ENCODE data around the gene SEMA3B.
A peak's percentile ranks its signal among the peaks of the same experiment; 100 is the strongest.
"Not testable (repeated sequence)": the region's sequence is repeated elsewhere in the genome, so short reads cannot be mapped to it uniquely, and the experiment has no call there.

SEMA3B gene

DNA sequence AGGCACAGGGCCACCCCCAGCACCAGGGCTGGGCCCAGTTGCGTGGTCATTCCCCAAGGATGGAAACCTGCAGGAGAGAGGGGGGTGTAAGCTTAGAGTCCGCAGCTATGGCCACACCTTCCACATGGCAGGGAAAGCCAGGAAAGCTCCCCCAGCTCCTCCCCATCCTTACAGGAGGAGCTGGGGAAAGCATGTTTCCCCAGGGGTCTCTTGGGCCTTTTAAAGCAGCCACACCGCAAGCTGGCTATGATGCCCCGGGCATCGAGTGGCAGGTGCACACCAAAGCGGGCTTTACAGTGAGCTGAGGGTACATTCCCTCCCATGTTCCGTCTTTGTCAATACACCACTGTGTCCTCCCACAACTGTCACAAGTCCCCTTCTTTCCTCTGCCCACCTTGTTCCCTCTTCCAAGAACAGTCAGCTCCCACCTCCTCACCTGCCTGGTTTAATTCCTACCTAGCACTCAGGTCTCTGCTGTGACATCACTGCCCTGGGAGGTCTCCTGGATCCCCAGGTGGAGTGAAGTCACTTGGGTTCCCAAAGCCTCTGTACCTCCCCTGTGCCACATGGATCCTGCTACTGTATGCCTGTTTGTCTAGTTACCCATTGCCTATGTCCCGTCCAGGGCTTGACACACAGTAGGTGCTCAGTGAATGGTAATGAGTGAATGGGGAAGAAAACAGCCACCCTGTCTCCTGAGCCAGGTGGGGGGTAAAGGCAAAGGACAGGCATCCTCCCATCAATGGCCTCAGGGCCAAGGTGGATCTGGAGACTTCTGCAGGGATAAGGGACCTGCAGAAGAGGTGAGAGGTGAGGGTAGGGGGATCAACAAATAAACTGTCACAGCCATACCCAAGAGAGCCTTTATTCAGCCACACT lies 26.8 kb downstream of the SEMA3B start:
- DNase-seq, result no peak

DNA sequence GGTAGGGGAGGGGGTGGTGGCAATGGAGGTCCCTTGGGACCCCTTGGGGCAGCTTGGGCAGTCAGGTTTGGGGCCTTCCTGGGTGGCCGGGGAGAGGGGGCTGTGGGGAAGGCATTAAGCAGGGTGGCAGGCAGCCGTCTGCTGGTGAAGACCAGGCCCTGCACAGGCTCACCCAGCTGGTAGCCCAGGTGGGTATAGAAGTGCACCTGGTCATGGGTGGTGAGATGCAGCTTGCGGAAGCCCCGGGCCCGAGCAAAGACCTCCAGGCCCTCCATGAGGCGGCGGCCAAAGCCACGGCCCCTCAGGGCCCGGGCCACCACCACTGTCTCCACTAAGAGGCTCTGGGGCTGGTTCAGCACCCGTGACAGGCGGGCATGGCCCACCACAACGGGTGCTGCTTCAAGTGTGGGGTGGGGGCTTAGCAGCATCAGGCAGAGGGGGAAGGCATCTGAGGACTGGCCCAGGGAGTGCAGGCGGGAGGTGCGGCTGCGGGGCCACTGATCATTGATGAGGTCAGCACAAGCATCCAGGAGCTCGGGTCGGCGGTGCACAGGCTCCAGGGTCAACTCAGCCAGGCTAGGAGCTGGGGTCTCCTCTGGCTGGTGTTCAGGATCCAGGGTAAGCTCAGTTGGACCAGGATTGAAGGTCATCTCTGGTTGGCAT lies 27.9 kb downstream of the SEMA3B start:
- no peak for DNase-seq

DNA sequence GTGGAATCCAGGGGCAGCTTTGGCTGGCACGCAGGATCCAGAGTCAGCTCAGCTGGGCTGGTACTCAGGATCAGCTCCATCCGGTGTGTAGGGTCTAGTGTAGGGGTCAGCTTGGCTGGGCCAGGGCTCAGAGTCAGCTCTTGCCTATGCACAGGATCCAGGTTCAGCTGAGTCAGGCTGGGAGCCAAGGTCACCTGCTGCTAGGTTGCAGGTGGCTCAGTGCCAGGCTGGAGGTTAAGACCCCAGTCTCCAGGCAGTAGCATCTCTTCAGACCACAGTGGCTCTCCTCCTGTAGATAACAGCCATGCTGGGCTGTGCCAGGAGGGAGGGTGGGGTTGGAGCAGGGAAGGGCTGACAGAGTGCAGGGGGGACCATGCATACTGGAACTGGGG lies 28.4 kb downstream of the SEMA3B start:
- no peak for DNase-seq

GRCh38 chr3:50297896-50298725 lies 29.2 kb downstream of the SEMA3B start:
- no peak for DNase-seq

DNA sequence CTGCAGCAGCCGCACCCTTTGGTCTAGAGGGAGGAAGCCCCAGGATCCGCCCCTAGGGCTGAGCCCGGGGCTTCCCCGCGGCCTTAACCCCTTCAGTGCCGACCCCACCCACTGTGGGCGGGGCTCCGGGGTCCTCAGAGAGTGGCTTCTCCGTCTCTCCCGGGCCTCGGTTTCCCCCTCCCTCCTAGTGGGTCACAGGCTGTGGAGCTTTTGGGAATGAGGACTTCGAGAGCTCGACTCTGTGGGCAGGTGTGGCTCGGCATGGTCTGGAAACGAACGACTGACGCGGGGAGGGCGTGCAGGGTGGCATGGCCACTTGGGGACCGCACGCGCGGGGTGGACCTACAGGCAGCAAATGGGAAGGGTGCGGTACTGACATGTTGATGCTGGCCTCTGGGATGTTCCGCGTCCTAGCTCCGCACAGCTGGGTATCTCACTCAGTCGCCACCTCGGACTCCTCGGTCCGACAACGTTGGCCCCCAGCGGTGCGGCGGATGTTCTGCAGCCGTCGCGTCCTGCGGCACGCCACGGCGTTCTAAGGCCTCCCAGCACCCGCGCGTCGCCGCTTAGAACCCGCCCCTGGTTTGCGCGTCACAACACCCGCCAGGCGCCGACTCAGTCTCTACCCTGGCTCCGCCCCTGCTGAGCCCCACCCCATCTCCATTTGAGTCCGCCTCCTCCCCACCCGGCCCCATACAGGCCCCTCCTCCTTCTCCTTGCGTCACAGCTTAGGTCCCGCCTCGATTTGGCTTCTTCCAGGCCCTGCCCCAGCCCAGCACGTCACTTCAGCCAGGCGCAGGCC lies 30.1 kb downstream of the SEMA3B start, which contains the start of the genes HYAL3 and NAA80:
HYAL3 (minus strand) TSS at position 570 of the 802 bp plus-strand sequence. CDS start 3,803 bp downstream, outside the sequence.
NAA80 (minus strand) TSS at position 570 of the 802 bp plus-strand sequence. CDS start 1,942 bp downstream, outside the sequence.
- DNase-seq, result peak; percentile 95 to 96

DNA sequence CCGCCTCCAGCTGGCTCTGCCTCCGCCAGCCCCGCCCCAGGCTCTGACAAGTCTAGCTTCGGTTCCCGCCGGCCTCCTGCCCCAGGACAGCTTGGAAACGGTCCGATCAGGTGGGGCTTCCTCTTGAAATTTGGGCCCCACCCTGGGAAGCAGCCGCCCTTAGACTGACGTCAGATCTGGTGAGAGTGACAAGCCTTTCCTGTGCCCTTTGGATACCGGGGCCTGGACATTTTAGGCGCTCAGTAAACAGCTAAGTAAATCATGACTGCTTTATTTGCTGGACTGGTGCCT lies 30.6 kb downstream of the SEMA3B start:
- DNase-seq, result no peak

DNA sequence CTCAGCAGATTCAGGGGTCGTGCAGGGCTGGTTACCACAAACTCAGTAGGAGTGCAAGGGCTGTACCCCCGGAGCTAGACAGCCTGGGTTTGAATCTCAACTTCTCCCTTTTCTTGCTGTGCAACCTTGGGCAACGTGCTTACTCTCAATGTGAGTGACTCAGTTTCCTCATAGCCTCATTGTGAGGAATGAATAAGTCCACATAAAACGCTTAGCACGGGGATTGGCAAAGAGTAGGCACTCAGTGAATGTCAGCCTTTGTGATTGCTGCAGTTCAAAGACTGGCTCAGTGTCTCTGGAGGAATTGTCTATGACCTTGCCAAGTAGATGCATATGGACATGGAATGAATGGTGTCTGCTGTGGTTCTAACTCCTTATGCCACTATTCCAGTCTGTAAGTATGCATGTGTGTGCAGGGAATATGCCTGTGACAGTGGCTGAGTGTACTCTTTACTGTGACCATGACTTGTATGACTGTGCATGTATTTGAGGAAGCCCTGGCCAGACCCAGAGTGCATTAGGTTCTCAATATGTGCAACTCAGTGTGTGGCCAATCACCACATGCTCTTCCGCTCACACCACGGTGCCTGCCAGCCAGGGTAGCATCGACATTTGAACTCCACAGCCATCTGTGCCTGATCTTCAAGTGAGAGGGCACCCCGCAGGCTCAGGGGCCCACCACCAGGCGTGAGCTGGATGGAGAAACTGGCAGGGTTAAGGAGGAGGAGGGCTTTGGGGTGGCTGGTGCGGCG lies 31.2 kb downstream of the SEMA3B start:
- DNase-seq, result peak in 1 of 2 experiments; percentile 7

- DNase-seq, result no peak
These were observed 31.8 kb downstream of the SEMA3B start for GRCh38 chr3:50300681-50301254.

- no peak for DNase-seq
These were observed 33.4 kb downstream of the SEMA3B start for GRCh38 chr3:50302095-50303012.

DNA sequence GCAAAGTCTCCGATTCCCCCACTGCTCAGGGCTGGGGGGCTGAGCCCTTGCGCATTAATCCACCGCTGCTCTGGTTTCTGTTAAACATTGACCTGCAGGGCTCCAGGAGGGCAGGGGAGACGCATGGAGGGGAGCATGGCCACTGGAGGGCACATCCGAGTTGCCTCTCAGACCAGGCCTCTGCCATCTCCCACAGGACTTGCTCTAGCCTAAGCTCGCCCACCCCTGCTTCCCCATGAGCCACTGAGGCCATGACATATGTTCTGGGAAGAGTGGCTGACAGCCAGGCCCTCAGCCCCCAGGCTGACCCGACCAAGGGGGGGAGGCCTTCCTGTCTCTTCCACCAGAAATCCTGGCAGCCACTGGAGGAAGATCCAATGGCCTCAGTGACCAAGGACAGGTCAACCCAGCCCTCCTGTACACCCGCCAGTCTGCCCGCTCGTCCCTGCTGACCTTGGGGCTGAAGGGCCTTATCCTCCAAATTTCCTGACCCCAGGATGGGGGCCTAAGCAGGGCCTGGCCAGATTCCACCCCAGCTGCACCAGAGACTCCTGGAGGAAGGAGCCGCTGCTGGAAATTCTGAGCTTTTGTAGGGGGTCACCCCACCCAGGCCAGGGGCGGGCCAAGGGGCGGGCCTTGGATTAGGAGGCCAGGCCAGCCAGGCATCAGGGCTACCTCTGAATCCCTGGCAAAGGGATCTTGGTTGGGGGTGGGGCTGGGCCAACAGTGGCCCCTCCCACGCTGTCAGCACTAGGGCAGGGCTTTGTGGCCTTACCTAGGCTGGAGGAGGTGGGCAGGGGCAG lies 34.3 kb downstream of the SEMA3B start, which contains the start of gene HYAL1:
HYAL1 (minus strand) TSS at position 562 of the 803 bp plus-strand sequence. CDS start 618 bp downstream, outside the sequence.
- no peak for DNase-seq

GRCh38 chr3:50304601-50305000 lies 35.7 kb downstream of the SEMA3B start:
- DNase-seq, result no peak

- not testable (repeated sequence) for DNase-seq
These were observed 43.1 kb downstream of the SEMA3B start for GRCh38 chr3:50312041-50312440.

DNA sequence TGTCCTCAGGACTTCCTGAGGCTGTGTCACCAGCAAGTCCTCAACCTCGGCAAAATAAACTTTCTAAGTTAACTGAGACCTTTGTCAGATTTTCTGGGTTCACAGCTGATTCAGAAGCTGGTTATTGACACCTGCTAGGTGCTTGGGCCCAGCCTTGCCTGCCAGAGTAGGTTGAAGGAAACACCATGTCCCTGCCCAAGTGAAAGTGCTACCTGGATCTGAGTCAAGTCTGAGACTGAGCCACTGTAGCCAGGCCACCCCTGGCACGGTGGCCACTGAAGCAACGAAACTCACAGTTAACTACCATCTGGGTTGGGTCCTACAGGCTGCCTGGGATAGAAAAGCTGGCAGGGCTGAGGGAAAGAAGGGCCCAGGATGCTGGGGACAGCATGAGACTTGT lies 45.4 kb downstream of the SEMA3B start:
- DNase-seq, result no peak

DNA sequence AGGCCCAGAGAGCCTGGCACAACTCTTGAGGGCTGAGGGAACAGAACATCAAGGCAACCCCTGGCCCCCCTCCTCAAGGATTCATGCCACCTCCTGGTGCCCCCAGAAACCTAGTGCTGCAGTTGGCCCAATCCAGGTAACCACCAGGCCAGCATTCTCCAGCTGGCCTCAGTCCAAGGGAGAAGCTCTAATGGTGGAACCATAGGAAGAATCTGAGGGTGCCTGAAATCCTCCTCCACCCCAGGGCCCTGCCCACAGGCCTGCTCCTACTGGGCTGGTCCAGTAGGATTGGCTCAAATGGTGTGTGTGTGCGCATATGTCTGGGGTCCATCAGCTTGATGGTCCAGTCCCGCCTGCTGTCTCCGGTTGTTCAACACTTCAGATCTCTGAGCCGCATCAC lies 45.9 kb downstream of the SEMA3B start:
- DNase-seq, result no peak

GRCh38 chr3:50316657-50317242 lies 47.8 kb downstream of the SEMA3B start:
- no peak for DNase-seq

DNA sequence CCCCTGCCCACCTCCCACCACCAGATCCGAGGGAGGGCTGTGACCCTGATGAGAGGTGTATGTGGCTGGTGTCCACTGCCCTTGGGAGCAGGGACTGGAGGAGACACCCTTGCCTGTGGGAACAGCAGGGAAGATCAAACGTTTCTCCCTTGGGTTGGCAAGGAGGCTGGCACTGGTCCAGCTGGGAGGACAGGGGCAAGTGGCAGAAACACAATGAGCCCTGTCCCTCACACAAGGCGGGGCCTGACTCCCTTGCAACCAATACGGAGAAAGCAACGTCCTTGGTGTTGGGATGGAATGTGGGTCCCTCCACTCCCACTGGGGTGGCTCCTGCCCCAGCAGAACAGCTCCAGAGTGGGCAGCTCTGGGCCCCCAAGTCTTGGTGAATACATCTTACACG lies 48.4 kb downstream of the SEMA3B start:
- no peak for DNase-seq

- DNase-seq, result no peak
These were observed 49.2 kb downstream of the SEMA3B start for GRCh38 chr3:50318163-50318562.

- no peak for DNase-seq
These were observed 49.7 kb downstream of the SEMA3B start for GRCh38 chr3:50318615-50319014.
